Erythroblast (primary cell): ENCODE results near the gene FIGNL1.

ENCODE experiments used
- GATA1 ChIP-seq: IDR thresholded peaks from 2 replicates; pipeline ENCODE4 v1.6.1; 2011; ENCODE audit warnings: low read depth, mild to moderate bottlenecking, control low read depth, low read length, moderate library complexity
- POLR2A ChIP-seq: IDR thresholded peaks from 2 replicates; pipeline ENCODE4 v1.6.1; 2011; ENCODE audit warnings: mild to moderate bottlenecking, low read length

DNA sequence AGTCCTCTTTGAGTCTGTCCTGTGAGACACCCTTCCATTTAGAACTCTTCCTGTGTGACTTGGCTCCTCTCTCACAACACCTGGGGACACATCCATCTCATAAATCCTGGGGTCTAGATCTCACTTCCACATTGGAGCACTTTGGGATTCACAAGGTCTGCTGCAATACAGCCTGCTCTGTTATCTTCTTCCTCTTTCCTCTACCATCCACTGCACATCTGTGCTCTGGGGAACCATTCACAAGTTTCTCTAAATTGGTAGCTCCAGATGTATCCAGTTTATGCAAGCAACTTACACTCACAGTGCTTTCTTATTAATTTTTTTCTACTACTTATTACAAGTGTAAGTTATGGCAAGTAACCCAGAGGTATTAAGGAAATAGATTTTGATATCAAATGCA, 5.5 kb upstream of the FIGNL1 start:
- TF ChIP-seq POLR2A: no peak
- no peak for TF ChIP-seq GATA1
